Neural progenitor cell (in vitro differentiated cells): Measurements from ENCODE around the gene KIF1B.

Source experiments
- CTCF ChIP-seq: fragments of 200-600 bp; sonication (generic); IDR thresholded peaks from 2 replicates; pipeline ENCODE4 v1.5.1; 2017; ENCODE audit warnings: antibody characterized with exemption, mild to moderate bottlenecking
- EZH2phosphoT487 ChIP-seq: fragments of 200-600 bp; sonication (generic); IDR thresholded peaks from 2 replicates; pipeline ENCODE4 v1.6.1; 2017; ENCODE audit warnings: antibody characterized with exemption

GRCh38 chr1:10291705-10292104 lies 81.3 kb downstream of the KIF1B start:
- no peak for TF ChIP-seq CTCF
- no peak for TF ChIP-seq EZH2phosphoT487
